SK-N-SH (cell line): ENCODE results near the gene RAP1B. TPM values are rescaled to one million over a fixed set of nuclear protein-coding genes. Genes with fewer than 3 reads are reported as not detected.

Experiments used
- CTCF ChIA-PET: fragments of 300-600, 350-600 bp; formaldehyde crosslinking; extraction: SDS; loops from one replicate; lab custom pipeline; 2021; lab: Yijun Ruan, JAX
- POLR2A ChIA-PET: fragments of 350-600 bp; sonication (Branson Sonifier 250); formaldehyde crosslinking; extraction: SDS; loops from one replicate; lab custom pipeline; 2020; ENCODE audit warnings: antibody characterized with exemption, inconsistent platforms; lab: Yijun Ruan, JAX
- DNase-seq: peaks from one replicate; pipeline ENCODE4 v3.0.0; 2012
- H2AFZ ChIP-seq: fragments of 200-600 bp; sonication (generic); 2 replicates; pipeline ENCODE4 v1.8.1; 2016; ENCODE audit warnings: antibody characterized with exemption, mild to moderate bottlenecking, low read depth
- H3F3A ChIP-seq: fragments of 200-600 bp; sonication (generic); replicated peaks from 2 replicates; pipeline ENCODE3; 2016; ENCODE audit warnings: antibody characterized with exemption, mild to moderate bottlenecking; ENCODE audit not compliant: insufficient read depth
- H3K27ac ChIP-seq, 2 experiments: fragments of 200-500 bp in 1 of 2; fragments of 200-600 bp in 1 of 2; sonication (Bioruptor generic) in 1 of 2; sonication (generic), shearing (Covaris generic) in 1 of 2; 2 replicates each; pipeline versions ENCODE4 v1.5.1 to v1.6.1; 2014 to 2016; ENCODE audit warnings: low read depth in 2 of 2, inconsistent platforms in 1 of 2, low read length in 1 of 2, mild to moderate bottlenecking in 1 of 2, mixed read lengths in 1 of 2
- H3K27me3 ChIP-seq: fragments of 200-600 bp; sonication (generic), shearing (Covaris generic); 2 replicates; pipeline ENCODE4 v1.6.1; 2016; ENCODE audit warnings: mixed run types; ENCODE audit not compliant: insufficient read depth
- H3K36me3 ChIP-seq, 2 experiments: fragments of 200-500 bp in 1 of 2; fragments of 200-600 bp in 1 of 2; sonication (Bioruptor generic) in 1 of 2; sonication (generic) in 1 of 2; replicated peaks in 1 of 2; 2 replicates each; pipeline versions ENCODE3 to v1.5.1; 2014 to 2016; ENCODE audit warnings: low read length in 1 of 2, mild to moderate bottlenecking in 1 of 2; ENCODE audit not compliant: insufficient read depth in 2 of 2, control insufficient read depth in 1 of 2
- H3K4me1 ChIP-seq, 2 experiments: fragments of 200-500 bp in 1 of 2; fragments of 200-600 bp in 1 of 2; sonication (Bioruptor generic) in 1 of 2; sonication (generic), shearing (Covaris generic) in 1 of 2; 2 replicates each; pipeline versions ENCODE4 v1.5.1 to v1.6.1; 2014 to 2016; ENCODE audit warnings: low read depth in 1 of 2, low read length in 1 of 2, mixed run types in 1 of 2; ENCODE audit not compliant: insufficient read depth in 2 of 2, control insufficient read depth in 1 of 2
- H3K4me2 ChIP-seq: fragments of 200-600 bp; sonication (generic), shearing (Covaris generic); 2 replicates; pipeline ENCODE4 v1.6.1; 2017; ENCODE audit warnings: mixed run types
- H3K4me3 ChIP-seq, 2 experiments: fragments of 200-500 bp in 1 of 2; fragments of 200-600 bp in 1 of 2; sonication (Bioruptor generic) in 1 of 2; sonication (generic), shearing (Covaris generic) in 1 of 2; 2 replicates each; pipeline versions ENCODE4 v1.5.1 to v1.8.1; 2014 to 2016; ENCODE audit warnings: low read depth in 2 of 2, inconsistent platforms in 1 of 2, low read length in 1 of 2, mild to moderate bottlenecking in 1 of 2, mixed read lengths in 1 of 2, moderate library complexity in 1 of 2
- H3K79me2 ChIP-seq: fragments of 200-600 bp; sonication (generic); 2 replicates; pipeline ENCODE4 v1.8.1; 2017; ENCODE audit warnings: mild to moderate bottlenecking; ENCODE audit not compliant: insufficient read depth
- H3K9ac ChIP-seq: fragments of 200-600 bp; sonication (generic); 2 replicates; pipeline ENCODE4 v1.6.1; 2017; ENCODE audit warnings: mixed run types
- H3K9me2 ChIP-seq: fragments of 200-600 bp; sonication (generic); 2 replicates; pipeline ENCODE4 v1.6.1; 2017; ENCODE audit warnings: mixed run types
- H3K9me3 ChIP-seq: fragments of 200-600 bp; sonication (generic); 2 replicates; pipeline ENCODE4 v1.6.1; 2017; ENCODE audit warnings: mixed run types, mild to moderate bottlenecking, moderate library complexity
- H4K20me1 ChIP-seq: fragments of 200-600 bp; sonication (generic); 2 replicates; pipeline ENCODE4 v1.6.1; 2017; ENCODE audit warnings: mild to moderate bottlenecking, mixed run types; ENCODE audit not compliant: insufficient read depth
- CTCF ChIP-seq: fragments of 200-600 bp; sonication (generic); IDR thresholded peaks from 2 replicates; pipeline ENCODE4 v1.6.1; 2017; ENCODE audit warnings: antibody characterized with exemption, mild to moderate bottlenecking, moderate library complexity
- ELF1 ChIP-seq: IDR thresholded peaks from 2 replicates; pipeline ENCODE4 v1.4.0; 2012
- FOSL2 ChIP-seq: IDR thresholded peaks from 2 replicates; pipeline ENCODE4 v1.4.0; 2012; ENCODE audit warnings: low read depth, mild to moderate bottlenecking, moderate library complexity, borderline replicate concordance
- FOXJ3 ChIP-seq: sonication (generic); formaldehyde crosslinking; IDR thresholded peaks from 2 replicates; pipeline ENCODE4 v1.5.1; 2020; ENCODE audit warnings: mild to moderate bottlenecking, missing genetic modification reagents
- FOXM1 ChIP-seq: IDR thresholded peaks from 2 replicates; pipeline ENCODE4 v1.4.0; 2012; ENCODE audit warnings: low read depth, mild to moderate bottlenecking
- JUND ChIP-seq: IDR thresholded peaks from 2 replicates; pipeline ENCODE4 v1.4.0; 2012
- MXI1 ChIP-seq: IDR thresholded peaks from 2 replicates; pipeline ENCODE4 v1.6.1; 2012; ENCODE audit warnings: mild to moderate bottlenecking, low read depth, low read length, improper control_type of control experiment
- NFIC ChIP-seq: IDR thresholded peaks from 2 replicates; pipeline ENCODE4 v1.4.0; 2012; ENCODE audit warnings: borderline replicate concordance
- NRF1 ChIP-seq: IDR thresholded peaks from 2 replicates; pipeline ENCODE4 v1.6.1; 2012; ENCODE audit warnings: low read depth, mild to moderate bottlenecking, low read length
- PBX3 ChIP-seq: IDR thresholded peaks from 2 replicates; pipeline ENCODE4; 2012
- POLR2AphosphoS5 ChIP-seq: IDR thresholded peaks from 2 replicates; pipeline ENCODE4 v1.6.1; 2012; ENCODE audit warnings: low read depth, low read length
- RAD21 ChIP-seq: IDR thresholded peaks from 2 replicates; pipeline ENCODE4 v1.6.1; 2012; ENCODE audit warnings: mild to moderate bottlenecking, low read length
- RCOR1 ChIP-seq: fragments of 150-350 bp; IDR thresholded peaks from 2 replicates; pipeline ENCODE4 v1.6.1; 2017; ENCODE audit warnings: antibody characterized with exemption, low read length
- RFX5 ChIP-seq: IDR thresholded peaks from 2 replicates; pipeline ENCODE4 v1.6.1; 2012; ENCODE audit warnings: mild to moderate bottlenecking, improper control_type of control experiment, low read length
- RXRA ChIP-seq: IDR thresholded peaks from 2 replicates; pipeline ENCODE4 v1.4.0; 2012; ENCODE audit warnings: low read depth, mild to moderate bottlenecking, borderline replicate concordance
- TCF12 ChIP-seq: IDR thresholded peaks from 2 replicates; pipeline ENCODE4 v1.4.0; 2012
- TEAD4 ChIP-seq: IDR thresholded peaks from 2 replicates; pipeline ENCODE4 v1.4.0; 2012; ENCODE audit warnings: mild to moderate bottlenecking, borderline replicate concordance; ENCODE audit not compliant: insufficient read depth
- YY1 ChIP-seq: IDR thresholded peaks from 2 replicates; pipeline ENCODE4 v1.4.0; 2012; ENCODE audit warnings: low read depth, mild to moderate bottlenecking
- WGBS: methylation state at CpG from one replicate; pipeline ENCODE4 v1.1.6; 2017; ENCODE audit warnings: low lambda C conversion rate; 5-methylcytosine and 5-hydroxymethylcytosine counted together
- polyA plus RNA-seq, 3 experiments: library from polyadenylated mRNA; depleted of rRNA; stranded (reverse); fragments of >200 nt; gene quantifications; 2 replicates each; pipeline ENCODE4 v1.2.3, GENCODE V29; 2012

Gene RAP1B
- polyA plus RNA-seq, 1 of the 3 experiments (the other 2 are of a cell fraction): 128 TPM

DNA sequence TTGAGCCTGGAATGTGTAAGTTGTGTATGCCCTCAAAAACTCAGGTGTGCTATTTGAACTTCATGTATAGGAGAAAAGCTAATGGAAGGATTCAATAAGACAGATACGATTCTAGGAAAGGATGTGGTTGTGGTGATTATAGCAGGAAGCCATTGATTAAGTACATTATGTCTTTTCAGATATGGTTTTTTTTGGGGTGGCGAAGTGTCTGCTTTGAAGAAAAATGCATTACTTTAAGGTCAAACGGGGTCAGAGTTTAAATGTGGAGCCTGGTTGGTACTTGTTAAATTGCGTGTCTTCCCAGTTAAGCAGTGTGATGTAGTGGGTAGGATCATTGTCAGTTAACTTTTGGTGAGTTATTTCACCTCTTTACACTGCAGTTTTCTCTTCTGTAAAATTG lies 63.1 kb downstream of the RAP1B start:
- Histone ChIP-seq H3K4me2 (no peak overlapping the region), H2AFZ (no peak overlapping the region), H4K20me1 (no peaks in the 10 kb centered on the region), H3K4me3 (no peak overlapping the region), H3K4me1 (0 out of 4 replicates have a peak, but pooled peaks cover 0 to 6% of the 10 kb centered on the region in 2 experiments), H3K27ac (no peak overlapping the region), H3K9ac (no peak overlapping the region), H3K9me2 (no peaks in the 10 kb centered on the region), H3K79me2 (no peaks in the 10 kb centered on the region), H3K9me3 (no peaks in the 10 kb centered on the region), H3K36me3 (no peaks in the 10 kb centered on the region), H3F3A (peaks cover 37% of the 10 kb centered on the region), H3K27me3 (no peaks in the 10 kb centered on the region)
- 89% methylated on average over 4 of the region's 4 CpGs for WGBS
- CTCF ChIA-PET: no interaction called here
- POLR2A ChIA-PET: no interaction called here
- TF ChIP-seq FOXM1: no peak
- no peak for TF ChIP-seq ELF1
- no peak for DNase-seq

DNA sequence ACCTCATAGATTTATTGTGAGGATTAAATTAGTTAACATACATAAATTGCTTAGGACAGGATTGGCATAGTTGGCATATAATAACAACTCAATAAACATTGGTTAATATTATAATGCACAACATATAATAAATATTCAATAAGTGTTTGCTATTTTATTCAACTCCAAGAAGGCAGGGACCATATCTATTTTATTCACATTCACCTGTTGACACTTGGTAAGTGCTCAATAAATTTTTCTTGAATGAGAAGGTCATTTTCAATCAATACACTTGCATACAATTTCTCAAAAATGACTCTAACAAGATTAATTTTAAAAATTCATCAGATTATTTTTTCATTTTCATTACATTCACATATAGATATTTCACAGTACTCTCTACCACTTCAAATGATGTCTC lies 63.7 kb downstream of the RAP1B start:
- Histone ChIP-seq H3K9me2 (no peaks in the 10 kb centered on the region), H3K4me2 (no peak overlapping the region), H3K27ac (0 out of 4 replicates have a peak overlapping the region, but pooled peaks of 1 of the 2 experiments have one; percentile 29), H3K4me1 (0 out of 4 replicates have a peak, but pooled peaks cover 0 to 6% of the 10 kb centered on the region in 2 experiments), H3F3A (peaks cover 37% of the 10 kb centered on the region), H3K9me3 (no peaks in the 10 kb centered on the region), H4K20me1 (no peaks in the 10 kb centered on the region), H2AFZ (no peak overlapping the region), H3K79me2 (no peaks in the 10 kb centered on the region)
- CTCF ChIA-PET: interaction anchor here (1.0 kb wide), 1 partner anchor 9 kb away, joined by 3 read pairs; no protein-coding TSS in a partner anchor
- no peak for TF ChIP-seq RAD21
- TF ChIP-seq RCOR1: no peak
- TF ChIP-seq MXI1: no peak
- no peak for TF ChIP-seq POLR2AphosphoS5
- no peak for TF ChIP-seq RFX5
- TF ChIP-seq PBX3: no peak
- no peak for TF ChIP-seq NFIC
- TF ChIP-seq JUND: no peak
- TF ChIP-seq TEAD4: no peak
- no peak for TF ChIP-seq TCF12
- no peak for TF ChIP-seq FOXJ3
- no peak for TF ChIP-seq RXRA
- no peak for TF ChIP-seq CTCF
- TF ChIP-seq YY1: no peak
- no peak for TF ChIP-seq FOSL2
- TF ChIP-seq NRF1: no peak
- TF ChIP-seq, all 33 proteins: peak for 0
- Histone ChIP-seq H3K36me3 (no peaks in the 10 kb centered on the region), H3K27me3 (no peaks in the 10 kb centered on the region), H3K4me3 (no peak overlapping the region), H3K9ac (no peak overlapping the region)
- POLR2A ChIA-PET: no interaction called here
- DNase-seq: no peak
